ENCODE results near the gene TINCR.
A peak's percentile ranks its signal among the peaks of the same experiment; 100 is the strongest.
"Not testable (repeated sequence)": the region's sequence is repeated elsewhere in the genome, so short reads cannot be mapped to it uniquely, and the experiment has no call there.

The TINCR gene

DNA sequence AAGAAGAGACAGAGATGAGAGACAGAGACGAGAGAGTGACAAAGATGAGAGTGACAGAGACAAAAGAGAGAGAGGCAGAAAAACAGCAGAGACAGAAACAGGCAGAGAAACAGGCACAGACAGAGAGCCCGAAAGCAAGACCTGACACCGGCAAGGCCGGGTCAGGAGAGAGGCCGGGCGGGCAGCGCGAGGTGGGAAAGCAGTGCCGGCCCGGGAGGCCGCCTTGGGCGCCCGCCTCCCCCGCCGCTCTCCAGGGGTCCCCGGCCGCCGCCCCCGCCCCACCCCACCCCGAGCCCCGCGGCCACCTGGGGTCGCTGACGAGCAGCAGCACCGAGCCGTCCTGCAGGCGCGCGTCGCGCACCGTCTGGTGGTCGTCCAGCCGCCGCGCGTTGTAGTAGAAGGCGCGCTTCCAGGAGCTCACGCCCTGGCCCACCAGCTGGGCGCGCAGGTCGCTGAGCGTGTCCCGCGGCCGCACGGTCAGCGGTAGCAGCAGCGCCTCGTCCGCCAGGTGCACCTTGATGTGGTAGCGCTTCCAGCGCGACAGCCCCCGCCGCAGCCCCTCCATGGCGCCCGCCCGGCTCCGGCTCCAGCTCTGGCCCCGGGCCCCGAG lies at the start of gene TINCR:
Gene TINCR (minus strand): TSS at position 594 of the 610 bp plus-strand sequence.
- DNase-seq, result peak; percentile 53

DNA sequence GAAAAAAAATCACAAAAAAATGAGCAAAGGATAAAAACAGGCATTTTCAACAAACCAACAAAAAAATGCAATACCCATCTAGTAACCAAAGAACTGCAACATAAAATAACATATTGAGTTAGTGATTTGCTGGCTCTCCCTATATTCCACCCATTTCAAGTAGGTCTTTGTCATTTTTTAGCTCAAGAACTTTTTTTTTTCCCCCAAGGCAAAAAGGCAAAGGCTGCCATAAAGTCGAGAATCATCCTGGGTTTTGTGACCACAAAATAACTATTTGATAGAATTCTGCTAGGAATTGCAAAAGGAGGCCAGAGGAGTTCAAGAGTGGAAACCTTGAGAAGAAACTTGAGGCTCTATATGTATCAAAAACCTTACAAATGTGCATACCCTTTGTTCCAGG lies 49.3 kb upstream of the TINCR start:
- DNase-seq, result no peak

DNA sequence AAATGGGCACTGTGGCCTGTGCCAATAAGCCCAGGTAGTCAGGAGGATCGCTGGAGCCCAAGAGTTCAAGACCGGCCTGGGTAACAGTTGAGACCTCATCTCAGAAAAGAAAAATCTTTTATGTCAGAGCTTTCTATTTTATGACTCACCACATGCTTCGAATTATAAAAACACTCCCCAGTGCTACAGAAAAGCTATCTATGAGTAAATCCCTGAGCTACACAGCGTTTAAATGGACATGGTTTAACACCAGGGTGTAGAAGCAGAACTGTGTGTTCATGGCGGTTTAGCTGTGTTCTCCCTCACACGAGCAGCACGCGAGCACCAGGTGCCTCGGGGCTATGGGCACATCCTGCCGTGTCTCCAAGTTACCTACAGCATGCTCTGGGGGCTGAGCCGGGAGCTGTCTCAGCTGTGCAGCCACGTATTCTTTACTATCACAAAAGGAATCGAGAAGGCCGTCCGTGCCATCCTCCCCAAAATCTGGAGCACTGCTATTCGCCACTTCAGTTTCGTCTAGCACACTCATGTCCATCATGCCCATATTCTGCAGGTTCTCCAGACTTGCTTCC lies 48.1 kb upstream of the TINCR start:
- DNase-seq, result no peak

DNA sequence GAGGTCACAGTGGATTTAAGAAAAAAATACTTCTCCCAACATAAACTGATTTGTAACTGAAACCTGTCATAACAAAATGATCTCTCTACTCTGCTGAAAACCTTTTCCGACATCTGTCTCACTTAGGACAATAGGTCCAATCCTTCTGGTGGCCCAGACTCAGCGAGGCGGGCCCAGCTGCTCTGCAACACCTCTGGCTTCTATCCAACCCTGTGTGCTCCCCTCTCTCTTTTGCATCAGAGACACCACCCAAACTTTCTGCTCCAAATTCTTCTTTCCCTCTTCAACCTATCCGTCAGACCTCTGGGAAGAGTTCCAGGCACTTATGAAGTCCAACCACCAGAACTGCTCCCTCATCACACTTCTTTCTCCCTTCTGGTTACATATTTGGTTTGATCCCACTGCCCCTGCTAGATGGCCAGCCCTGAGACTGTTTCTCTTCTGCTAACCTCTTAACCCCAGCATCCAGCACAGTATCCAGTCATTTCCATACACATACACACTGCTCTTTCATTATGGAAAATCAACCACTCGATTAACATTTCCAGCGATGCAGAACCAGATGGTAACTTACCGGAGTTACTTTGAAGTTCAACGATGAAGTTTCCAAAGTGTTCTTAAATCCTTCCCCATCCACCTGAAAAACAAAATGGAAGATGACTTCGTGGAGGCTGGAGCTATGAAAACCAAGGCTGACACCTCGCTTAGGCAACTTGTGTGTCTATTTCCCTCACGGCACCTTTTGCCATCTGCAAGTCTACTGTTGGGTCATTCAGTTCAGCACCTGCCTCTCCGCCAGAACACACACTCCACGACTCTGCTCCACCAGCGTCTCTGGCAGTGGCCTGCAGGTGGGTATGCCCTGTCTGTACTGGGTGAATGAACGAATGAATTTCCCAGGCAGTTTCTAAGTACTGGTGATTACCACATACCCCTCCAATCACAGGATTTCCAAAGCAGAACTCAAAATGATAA lies 45.4 kb upstream of the TINCR start:
- DNase-seq, result no peak

DNA sequence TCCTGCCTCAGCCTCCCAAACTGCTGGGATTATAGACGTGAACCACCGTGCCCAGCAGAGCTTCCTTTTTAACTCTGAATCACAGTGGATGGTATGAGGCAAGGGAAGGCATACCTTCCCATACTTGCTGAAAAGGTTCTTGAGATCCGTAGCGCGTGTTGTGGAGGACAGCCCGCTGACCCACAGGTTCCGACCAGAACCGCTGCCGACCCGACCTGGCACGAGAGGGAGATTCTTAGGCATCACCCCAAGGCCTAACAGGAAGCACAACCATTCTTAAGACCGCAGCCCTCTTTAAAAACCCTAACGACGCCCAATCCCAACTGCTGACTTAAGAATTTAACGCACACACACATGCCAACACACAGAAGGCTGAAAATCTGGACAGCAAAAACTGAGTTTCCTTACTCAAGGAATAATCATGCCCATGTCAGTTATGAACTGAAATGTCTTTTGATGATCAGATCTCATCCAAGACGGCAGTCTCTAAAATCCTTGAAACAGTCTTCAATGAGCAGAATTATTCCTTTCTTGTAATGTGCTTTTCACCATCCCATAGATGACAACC lies 42.2 kb upstream of the TINCR start:
- DNase-seq, result no peak

DNA sequence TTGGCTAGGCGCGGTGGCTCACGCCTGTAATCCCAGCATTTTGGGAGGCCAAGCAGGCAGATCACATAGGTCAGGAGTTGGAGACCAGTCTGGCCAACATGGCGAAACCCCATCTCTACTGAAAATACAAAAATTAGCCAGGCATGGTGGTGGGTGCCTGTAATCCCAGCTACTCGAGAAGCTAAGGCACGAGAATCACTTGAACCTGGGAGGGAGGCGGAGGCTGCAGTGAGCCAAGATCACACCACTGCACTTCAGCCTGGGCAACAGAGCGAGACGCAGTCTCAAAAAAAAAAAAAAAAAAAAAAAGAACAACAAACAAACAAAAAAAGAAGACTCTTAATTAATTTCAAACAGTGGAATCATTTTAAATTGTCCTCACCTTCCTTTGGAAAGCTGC lies 41.0 kb upstream of the TINCR start:
- not testable (repeated sequence) for DNase-seq

DNA sequence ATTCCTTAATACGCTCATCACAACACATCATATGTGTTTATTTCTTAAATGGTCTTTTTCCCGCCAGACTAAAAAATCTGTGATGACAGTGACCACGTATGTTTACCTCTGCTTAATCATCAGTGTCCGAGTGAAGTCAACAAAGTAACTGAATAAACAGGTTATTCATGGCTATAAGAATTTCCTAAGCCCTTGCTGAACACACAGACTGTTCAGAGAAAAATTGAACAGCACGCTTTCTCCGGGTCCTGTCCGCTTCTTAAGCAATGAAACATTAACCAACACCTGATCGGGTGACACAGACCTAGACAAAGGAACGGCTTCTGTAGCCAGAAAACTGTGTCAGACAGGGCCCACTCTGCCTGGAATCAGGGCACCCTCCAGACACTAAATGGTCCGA lies 40.5 kb upstream of the TINCR start:
- no peak for DNase-seq

DNA sequence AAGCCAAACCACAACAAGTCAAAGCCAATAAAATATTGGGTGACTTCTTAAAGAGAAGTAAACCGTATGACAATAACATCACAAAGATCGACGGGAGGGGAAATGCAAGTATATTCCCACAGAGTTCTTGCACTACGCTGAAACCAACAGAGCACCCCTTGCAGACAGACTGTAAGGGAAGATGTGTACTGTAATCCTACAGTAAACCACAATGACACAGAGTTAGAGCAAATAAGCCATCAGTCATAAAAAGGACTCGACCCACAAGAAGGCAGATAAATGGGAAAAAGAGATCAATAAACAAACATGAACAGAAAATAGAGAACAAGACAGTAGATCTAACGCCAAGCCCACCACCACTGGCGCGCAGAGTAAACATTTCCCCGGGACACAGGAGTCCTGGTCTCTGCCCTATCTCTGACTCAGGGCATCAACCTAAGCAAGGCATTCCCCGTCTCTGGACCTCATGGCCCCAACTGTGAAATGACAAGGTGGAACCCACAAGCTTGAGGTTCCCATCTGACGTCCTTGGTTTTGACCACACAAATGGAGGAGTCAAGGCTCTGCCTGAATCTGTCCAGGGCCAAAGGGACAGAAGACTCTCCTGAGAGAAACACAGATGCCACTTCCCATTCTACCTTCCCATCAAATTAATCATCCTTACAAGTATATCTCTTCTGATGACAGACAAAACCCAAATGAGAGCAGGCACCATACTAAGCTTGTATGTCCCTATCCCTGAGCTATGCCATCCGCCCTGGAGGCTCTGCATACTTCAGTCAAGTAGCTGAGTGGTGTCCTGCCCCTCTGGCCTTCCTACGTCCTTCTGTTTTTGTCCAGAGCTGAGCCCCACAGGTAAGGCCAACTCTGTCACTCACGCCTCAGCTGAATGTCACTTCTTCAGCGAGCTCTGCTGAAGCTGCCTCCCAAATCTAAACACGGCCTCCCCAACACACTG lies 39.8 kb upstream of the TINCR start:
- DNase-seq, result no peak

DNA sequence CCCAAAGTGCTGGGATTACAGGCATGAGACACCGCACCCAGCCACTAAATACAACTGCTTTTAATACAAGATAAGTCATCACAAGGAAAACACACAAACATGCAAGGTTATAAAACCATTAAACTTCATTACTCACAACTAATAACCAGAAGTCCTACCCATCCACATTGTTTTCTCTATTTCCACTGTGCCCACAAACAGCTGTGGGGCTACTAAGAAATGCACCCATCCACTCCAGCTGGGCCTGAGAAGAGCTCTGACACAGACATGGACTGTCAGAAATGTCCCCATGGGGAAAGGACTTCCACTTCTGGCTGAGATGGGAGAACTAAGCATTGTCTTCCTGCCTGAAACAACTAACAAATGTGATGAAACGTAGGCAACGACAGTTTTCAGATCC lies 37.6 kb upstream of the TINCR start:
- DNase-seq, result no peak

DNA sequence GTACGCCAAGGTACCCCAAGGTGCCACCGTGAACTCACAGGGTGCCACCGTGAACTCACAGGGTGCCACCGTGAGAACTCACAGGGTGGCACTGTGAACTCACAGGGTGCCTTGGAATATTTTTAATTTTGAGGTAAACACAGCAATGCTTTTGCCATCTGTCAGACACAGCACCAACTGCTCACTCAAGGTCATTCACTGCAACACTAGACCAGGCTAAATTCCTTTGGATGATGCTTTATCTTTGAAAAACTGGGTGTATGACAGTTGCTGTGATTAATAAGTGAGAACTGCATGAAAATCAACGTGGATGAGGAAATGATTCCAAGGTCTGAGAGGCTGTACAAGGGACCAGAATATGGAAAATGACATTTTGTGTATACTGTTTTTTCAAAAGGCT lies 35.9 kb upstream of the TINCR start:
- DNase-seq, result no peak

DNA sequence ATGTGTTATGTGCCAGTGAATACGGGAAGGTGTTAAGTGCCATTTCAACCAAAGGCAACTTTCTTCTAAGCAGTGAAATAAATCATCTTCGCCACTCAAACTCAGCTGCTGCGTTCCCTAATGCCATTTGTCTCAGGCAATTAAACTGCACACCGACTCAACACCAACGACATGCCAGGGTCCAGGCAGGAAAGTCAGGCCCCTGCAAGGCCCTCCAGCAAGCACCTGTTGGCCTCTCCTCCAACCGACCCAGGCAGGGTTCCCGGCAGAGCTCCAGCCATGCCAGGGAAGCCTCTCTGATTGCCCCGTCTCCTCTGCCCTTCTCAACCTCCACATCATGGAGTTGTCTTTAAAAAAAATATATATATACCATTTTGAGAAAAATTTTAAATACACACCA lies 33.0 kb upstream of the TINCR start:
- DNase-seq, result no peak

DNA sequence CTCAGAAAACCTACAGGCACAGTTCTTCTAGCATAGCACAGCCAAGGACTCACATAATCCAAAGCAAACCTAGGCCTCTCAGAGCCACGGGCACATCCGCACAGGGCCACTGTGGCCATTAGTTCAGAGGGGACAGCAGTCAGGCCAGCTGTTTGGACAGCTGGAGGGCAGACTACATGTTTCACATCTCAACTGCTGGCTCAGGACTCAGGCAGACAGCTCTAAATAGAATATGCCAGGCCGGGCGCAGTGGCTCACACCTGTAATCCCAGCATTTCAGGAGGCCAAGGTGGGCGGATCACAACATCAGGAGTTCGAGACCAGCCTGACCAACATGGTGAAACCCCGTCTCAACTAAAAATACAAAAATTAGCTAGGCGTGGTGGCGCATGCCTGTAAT lies 28.0 kb upstream of the TINCR start:
- no peak for DNase-seq

DNA sequence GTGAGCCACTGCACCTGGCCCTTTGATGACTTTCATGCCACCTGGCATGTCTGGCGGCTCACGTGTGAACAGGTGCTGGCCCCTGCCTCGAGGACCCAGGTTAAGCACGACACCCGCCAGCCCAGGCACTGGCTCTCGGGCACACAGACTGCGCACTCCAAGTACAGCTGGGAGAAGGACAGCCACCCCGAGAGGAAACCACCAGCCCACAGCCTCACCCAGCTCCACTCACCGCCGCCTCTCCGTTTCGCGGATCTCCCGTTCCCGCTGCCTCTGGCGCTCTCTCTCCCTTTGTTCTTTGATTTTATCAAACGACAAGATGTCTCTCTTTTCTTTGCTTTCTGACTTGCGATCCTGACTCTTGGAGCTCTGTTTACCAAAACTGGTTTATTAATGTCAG lies 27.4 kb upstream of the TINCR start:
- DNase-seq, result no peak

DNA sequence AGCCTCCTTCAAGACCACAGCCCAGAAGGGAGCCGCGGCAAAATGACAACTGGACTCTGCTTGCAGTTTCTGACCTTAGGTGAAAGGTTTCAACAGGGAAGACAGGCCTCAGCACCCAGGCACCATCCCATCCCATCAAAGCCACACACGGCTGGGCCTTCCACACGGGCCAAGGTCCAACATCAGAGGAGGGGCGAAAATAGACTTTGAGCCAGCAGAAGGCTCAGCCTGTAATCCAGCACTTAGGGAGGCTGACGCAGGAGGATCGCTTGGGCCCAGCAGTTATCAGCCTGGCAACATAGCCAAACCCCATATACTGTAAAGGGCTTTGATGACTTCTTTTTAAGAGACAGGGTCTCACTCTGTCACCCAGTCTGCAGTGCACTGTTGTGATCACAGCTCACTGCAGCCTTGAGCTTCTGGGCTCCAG lies 26.8 kb upstream of the TINCR start:
- no peak for DNase-seq

DNA sequence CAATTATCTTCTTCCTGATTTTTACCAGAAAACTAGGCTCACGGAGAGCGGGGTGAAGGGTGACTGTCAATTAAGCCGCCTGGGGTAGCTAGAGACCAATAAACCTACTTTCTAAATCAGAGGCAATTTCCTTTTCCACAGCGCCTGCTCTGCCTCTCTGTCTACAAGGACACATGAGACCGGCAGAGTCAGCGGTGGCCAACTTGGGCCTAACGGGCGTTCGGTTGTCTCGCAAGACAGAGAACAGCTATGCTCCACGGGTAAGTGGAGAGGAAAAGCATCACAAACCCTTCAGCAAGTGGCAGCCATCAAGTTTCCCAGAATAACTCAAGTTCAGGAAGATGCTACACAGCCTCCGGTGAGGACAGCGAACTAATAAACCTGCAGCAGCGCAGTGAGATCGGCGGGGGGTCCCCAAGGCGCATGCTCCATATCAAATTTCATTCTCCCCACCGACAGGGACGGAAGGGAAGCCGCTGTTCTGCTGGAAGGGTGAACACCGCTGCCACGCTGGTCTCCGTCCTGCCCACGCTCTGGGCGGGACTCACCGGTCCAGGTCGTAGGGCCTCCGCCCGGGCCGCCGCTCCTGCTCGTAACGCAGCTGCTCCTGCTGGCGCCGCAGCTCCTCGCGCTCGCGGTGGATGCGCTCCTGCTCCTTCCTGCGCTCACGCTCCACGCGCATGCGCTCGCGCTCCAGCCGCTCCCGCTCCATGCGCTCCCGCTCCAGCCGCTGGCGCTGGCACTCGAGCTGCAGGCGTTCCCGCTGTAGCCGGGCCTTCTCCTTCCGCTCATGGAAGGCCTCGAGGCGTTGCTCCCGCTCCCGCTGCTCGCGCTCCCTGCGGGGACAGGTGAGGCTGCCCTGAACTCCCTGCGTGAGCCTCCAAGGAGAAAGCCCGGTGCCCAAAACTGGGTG lies 25.8 kb upstream of the TINCR start:
- no peak for DNase-seq

DNA sequence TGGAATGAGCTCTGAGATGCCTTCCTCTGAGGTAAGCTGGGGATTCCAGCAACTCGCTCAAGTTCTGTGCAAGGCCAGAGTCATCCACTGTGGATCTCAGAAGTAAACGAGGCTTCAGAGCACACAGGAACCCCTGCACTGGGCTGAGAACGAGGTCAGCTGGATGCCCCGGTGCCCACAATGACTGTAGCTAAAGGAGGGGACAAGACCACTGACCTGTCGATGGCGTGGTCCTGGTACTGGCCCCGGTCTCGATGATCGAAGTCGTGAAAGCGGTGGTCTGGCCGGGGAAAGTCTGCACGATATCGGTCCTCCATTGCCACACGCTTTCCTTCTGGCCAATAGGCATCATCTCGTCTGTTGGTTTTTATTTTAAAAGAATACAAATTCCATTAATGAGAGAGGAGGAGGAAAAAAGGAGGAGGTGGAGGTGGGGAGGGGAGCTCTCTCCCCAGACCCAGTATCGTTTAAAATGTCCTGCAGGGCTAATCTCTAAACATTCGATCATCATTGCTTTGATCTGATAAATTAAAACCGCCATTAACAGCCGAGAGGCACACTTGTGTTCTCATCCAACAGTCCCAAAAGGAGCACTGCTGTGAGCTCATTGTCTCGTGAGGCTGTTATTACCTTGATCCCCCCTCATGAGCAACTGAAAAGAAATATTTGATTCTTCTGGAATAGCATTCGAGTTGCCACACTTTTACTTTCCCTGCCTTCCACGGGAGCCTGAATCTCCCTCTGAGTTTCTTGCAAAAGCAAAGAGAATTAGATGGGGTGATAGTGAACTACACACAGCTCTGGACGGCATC lies 25.0 kb upstream of the TINCR start:
- no peak for DNase-seq

DNA sequence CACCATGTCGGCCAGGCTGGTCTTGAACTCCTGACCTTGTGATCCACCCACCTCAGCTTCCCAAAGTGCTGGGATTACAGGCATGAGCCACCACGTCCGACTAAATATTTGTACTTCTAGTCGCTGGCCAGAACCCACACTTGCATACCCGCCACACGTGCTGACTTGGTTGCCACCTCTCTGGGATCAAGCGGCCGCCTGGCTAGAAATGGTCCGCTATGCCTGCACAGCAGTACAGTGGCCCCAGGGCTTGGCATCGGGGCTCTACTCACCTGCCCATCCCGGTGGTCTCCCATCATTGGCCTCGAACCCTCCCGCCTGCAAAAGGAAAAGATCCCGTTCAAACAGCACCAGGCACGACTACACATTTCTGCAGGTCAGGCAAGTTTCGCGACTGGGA lies 23.7 kb upstream of the TINCR start:
- no peak for DNase-seq

DNA sequence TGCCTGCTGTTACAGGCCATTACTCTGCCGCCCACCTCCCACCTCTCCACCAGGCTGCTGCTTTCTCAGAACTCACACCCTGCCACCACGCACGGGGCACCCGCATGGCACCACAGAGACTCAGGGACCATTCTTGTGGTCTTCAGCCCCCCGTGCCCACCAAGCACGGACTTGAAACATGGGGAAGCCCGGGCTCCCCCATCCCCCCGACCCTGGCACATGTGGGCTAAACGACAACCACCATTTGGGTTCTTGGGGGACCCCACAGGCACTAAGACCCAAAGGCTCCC lies 23.1 kb upstream of the TINCR start:
- DNase-seq, result no peak

DNA sequence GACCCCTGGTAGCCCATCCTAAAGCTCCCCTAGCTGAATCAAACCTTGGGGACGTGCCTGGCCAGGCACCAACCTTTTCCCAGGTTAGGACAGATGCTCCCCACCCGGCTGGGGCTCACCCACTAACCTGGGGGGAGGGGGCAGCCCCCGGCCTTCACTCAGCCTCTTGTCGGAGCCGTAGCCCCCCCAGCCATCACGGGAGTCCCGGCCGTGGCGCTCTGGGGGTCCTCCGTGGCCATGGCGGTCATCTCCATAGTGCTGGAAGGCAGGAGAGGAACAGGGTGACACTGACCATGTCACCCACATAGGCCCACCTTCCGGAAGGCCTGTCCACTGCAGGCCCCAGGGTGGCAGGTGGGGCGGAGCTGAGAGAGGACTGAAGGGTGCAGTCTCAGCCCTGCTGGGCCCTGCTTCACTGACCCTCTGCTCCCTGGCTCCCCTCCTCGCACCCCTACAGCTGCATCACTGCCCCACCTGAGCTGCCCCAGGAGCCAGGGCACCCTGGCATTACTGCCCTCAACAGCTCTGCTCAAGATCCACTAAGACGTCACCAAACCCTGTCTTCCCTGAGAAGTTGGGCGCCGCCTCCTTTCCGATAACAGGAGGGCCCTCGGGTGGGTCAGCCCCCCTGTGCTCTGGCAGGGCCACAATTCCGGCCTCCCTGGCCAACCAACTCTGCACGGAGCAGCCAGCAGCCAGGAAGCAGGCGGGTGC lies 22.6 kb upstream of the TINCR start:
- DNase-seq, result no peak

Data from NCI-H69 (cell line).